DND-41 (cell line): ENCODE data around the gene UNC45B.

Experiments used
- EZH2 ChIP-seq: IDR thresholded peaks from 3 replicates; pipeline ENCODE4 v1.6.1; 2012; ENCODE audit warnings: borderline replicate concordance, low read depth, mild to moderate bottlenecking, moderate library complexity, low read length, inconsistent platforms; ENCODE audit not compliant: severe bottlenecking
- TF ChIP-seq, protein P1 (sequence below): IDR thresholded peaks from 2 replicates; pipeline ENCODE4 v1.5.1; 2012; ENCODE audit warnings: borderline replicate concordance, low read length, moderate library complexity, mild to moderate bottlenecking; ENCODE audit not compliant: poor library complexity, severe bottlenecking; ENCODE audit errors: extremely low read depth

DNA sequence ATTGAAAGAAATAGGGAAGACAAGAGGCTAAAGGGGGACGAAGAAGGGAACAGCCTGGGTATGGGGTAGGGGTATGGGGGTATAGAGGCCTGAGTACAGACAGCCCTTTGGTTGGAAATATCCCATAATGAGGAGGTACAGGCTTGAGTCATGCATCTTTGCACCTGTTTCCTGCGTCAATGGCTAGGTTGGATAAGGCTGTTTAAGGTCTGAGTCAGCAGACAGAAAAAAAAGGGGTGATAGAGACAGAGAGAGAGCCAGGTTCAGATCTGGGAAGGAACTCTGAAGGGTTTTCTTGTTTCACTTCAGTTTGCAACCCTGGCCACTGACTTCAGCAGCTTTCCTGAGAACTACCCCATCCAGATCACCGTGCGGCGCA, 17.7 kb upstream of the UNC45B start:
- TF ChIP-seq, protein P1, sequence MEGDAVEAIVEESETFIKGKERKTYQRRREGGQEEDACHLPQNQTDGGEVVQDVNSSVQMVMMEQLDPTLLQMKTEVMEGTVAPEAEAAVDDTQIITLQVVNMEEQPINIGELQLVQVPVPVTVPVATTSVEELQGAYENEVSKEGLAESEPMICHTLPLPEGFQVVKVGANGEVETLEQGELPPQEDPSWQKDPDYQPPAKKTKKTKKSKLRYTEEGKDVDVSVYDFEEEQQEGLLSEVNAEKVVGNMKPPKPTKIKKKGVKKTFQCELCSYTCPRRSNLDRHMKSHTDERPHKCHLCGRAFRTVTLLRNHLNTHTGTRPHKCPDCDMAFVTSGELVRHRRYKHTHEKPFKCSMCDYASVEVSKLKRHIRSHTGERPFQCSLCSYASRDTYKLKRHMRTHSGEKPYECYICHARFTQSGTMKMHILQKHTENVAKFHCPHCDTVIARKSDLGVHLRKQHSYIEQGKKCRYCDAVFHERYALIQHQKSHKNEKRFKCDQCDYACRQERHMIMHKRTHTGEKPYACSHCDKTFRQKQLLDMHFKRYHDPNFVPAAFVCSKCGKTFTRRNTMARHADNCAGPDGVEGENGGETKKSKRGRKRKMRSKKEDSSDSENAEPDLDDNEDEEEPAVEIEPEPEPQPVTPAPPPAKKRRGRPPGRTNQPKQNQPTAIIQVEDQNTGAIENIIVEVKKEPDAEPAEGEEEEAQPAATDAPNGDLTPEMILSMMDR = no peak
- no peak for TF ChIP-seq EZH2
